HepG2 (cell line): Measurements from ENCODE around the gene CTAG1B. TPM values are rescaled to one million over a fixed set of nuclear protein-coding genes. Genes with fewer than 3 reads are reported as not detected.

Source experiments
- ATAC-seq: fragments of 200-7000 bp; cut with Tn5 transposase; 3 replicates; pipeline ENCODE4 v1.9.1; 2020; ENCODE audit warnings: mild to moderate bottlenecking, moderate library complexity
- BruUV-seq: library from RNA; stranded (reverse); fragments of 400-500 nt; replicated peaks from 2 replicates; lab custom pipeline; 2021; lab: Mats Ljungman, UMichigan
- CTCF ChIA-PET: fragments of 300-600 bp; formaldehyde crosslinking; extraction: SDS; loops from one replicate; lab custom pipeline; 2021; ENCODE audit warnings: low total read pairs, inconsistent platforms, low intra/inter-chr PET ratio; lab: Yijun Ruan, JAX
- POLR2A ChIA-PET: fragments of 350-600 bp; sonication (Branson Sonifier 250); formaldehyde crosslinking; loops from one replicate; lab custom pipeline; 2020; ENCODE audit warnings: antibody characterized with exemption, inconsistent platforms; lab: Yijun Ruan, JAX
- DNase-seq: peaks from one replicate; pipeline ENCODE4 v3.0.0-alpha.2; 2015; ENCODE audit warnings: low spot score
- FAIRE-seq: peaks from 3 replicates; lab custom pipeline; 2011; peaks lifted over from hg19 to GRCh38; lab: Jason Lieb, UNC
- H2AFZ ChIP-seq: one replicate; pipeline ENCODE4 v1.6.1; 2011; ENCODE audit warnings: low read length, inconsistent platforms
- H3K27ac ChIP-seq: fragments of 300-600 bp; 3 replicates; pipeline ENCODE4 v1.8.0; 2011; ENCODE audit warnings: mixed run types, mild to moderate bottlenecking, mixed read lengths, low read length, inconsistent platforms; ENCODE audit not compliant: insufficient read depth; ENCODE audit errors: extremely low read length
- H3K27me3 ChIP-seq, 2 experiments: fragments of 200-600 bp in 1 of 2; 2 replicates in 1 of 2; 3 replicates in 1 of 2; pipeline versions ENCODE4 v1.6.0 to v1.8.0; 2011; ENCODE audit warnings: low read length in 2 of 2, mild to moderate bottlenecking in 2 of 2, moderate library complexity in 2 of 2, inconsistent platforms in 1 of 2; ENCODE audit not compliant: insufficient read depth in 2 of 2, control insufficient read depth in 1 of 2
- H3K36me3 ChIP-seq, 2 experiments: fragments of 200-600 bp in 1 of 2; replicated peaks in 1 of 2; 2 replicates in 1 of 2; 3 replicates in 1 of 2; pipeline versions ENCODE4 v1.5.1 to v1.8.0; 2011; ENCODE audit warnings: low read length in 2 of 2, inconsistent platforms in 1 of 2; ENCODE audit not compliant: insufficient read depth in 2 of 2, control insufficient read depth in 1 of 2
- H3K4me1 ChIP-seq: 2 replicates; pipeline ENCODE4 v1.5.1; 2012; ENCODE audit warnings: low read length, inconsistent platforms; ENCODE audit not compliant: insufficient read depth
- H3K4me2 ChIP-seq: 2 replicates; pipeline ENCODE4 v1.6.0; 2011; ENCODE audit warnings: low read depth, low read length, inconsistent platforms
- H3K4me3 ChIP-seq, 3 experiments: fragments of 200-600 bp in 1 of 3; sonication (generic), shearing (Covaris generic) in 1 of 3; replicated peaks in 1 of 3; 2 replicates each; pipeline ENCODE4 v1.5.1; 2011 to 2016; ENCODE audit warnings: low read length in 3 of 3, inconsistent platforms in 2 of 3, low read depth in 2 of 3, mild to moderate bottlenecking in 2 of 3, control low read depth in 1 of 3, mixed read lengths in 1 of 3; ENCODE audit not compliant: insufficient read depth in 1 of 3
- H3K79me2 ChIP-seq: one replicate; pipeline ENCODE4 v1.6.1; 2011; ENCODE audit warnings: low read length, inconsistent platforms; ENCODE audit not compliant: insufficient read depth
- H3K9ac ChIP-seq: 2 replicates; pipeline ENCODE4 v1.6.0; 2011; ENCODE audit warnings: mild to moderate bottlenecking, low read depth, low read length, inconsistent platforms; ENCODE audit not compliant: insufficient read depth
- H3K9me3 ChIP-seq: 2 replicates; pipeline ENCODE4 v1.5.1; 2012; ENCODE audit warnings: mild to moderate bottlenecking, low read length
- H4K20me1 ChIP-seq: 2 replicates; pipeline ENCODE4 v1.6.0; 2011; ENCODE audit warnings: inconsistent platforms, mild to moderate bottlenecking, low read length, moderate library complexity; ENCODE audit not compliant: insufficient read depth
- NFATC3 ChIP-seq: sonication (generic); formaldehyde crosslinking; IDR thresholded peaks from 2 replicates; pipeline ENCODE4 v1.5.1; 2020; ENCODE audit warnings: mild to moderate bottlenecking, missing genetic modification reagents
- YY1 ChIP-seq: IDR thresholded peaks from 2 replicates; pipeline ENCODE4 v1.6.1; 2011; ENCODE audit warnings: low read length, low read depth, moderate library complexity, mild to moderate bottlenecking; ENCODE audit not compliant: insufficient read depth, insufficient replicate concordance
- ZNF382 ChIP-seq: sonication (generic); formaldehyde crosslinking; IDR thresholded peaks from 2 replicates; pipeline ENCODE4 v1.5.0; 2020; ENCODE audit warnings: missing genetic modification reagents, mild to moderate bottlenecking, borderline replicate concordance
- ZNF484 ChIP-seq: sonication (generic); formaldehyde crosslinking; IDR thresholded peaks from 2 replicates; pipeline ENCODE4 v1.5.1; 2020; ENCODE audit warnings: mild to moderate bottlenecking, low read depth, missing genetic modification reagents, borderline replicate concordance
- ZNF841 ChIP-seq: sonication (generic); formaldehyde crosslinking; IDR thresholded peaks from 2 replicates; pipeline ENCODE4 v1.8.1; 2023; ENCODE audit warnings: missing genetic modification reagents, borderline replicate concordance
- WGBS: methylation state at CpG from one replicate; pipeline ENCODE4 v1.1.6; 2017; ENCODE audit warnings: low lambda C conversion rate; 5-methylcytosine and 5-hydroxymethylcytosine counted together
- in situ Hi-C: cut with HindIII; loops from 2 replicates; pipeline ENCODE4 v1.10.0; 2017; ENCODE audit warnings: low pct_unique_long_range_greater_than_20kb; ENCODE audit not compliant: extremely low pct_ligation_motif_present
- intact Hi-C: fragments of 100-400 bp; cut with micrococcal nuclease; formaldehyde crosslinking; loops from one replicate; pipeline ENCODE4 v1.10.0; 2022; ENCODE audit not compliant: unreplicated experiment
- polyA plus RNA-seq, 8 experiments: library from polyadenylated mRNA; depleted of rRNA in 3 of 8; stranded (reverse) in 7 of 8; unstranded in 1 of 8; fragments of >200 nt; fragmentation: Illumina TruSeq in 4 of 8; extraction: Trizol in 4 of 8; gene quantifications; 2 replicates each; pipeline versions ENCODE4 v1.2.1 to v1.2.3, GENCODE V29; 2011 to 2016; ENCODE audit warnings: low read depth in 4 of 8, missing spikeins in 1 of 8, mixed read lengths in 1 of 8; ENCODE audit not compliant: insufficient read depth in 1 of 8
- total RNA-seq, 5 experiments: library from RNA; depleted of rRNA; stranded (reverse); fragments of >200 nt; fragmentation: Illumina TruSeq; extraction: Trizol; gene quantifications; 2 replicates each; pipeline ENCODE4 v1.2.3, GENCODE V29; 2016; ENCODE audit warnings: low read depth in 1 of 5
- TF ChIP-seq, protein P1 (sequence below): IDR thresholded peaks from 2 replicates; pipeline ENCODE4 v1.6.1; 2016; ENCODE audit warnings: low read depth
- TF ChIP-seq, protein P2 (sequence below): sonication (generic); formaldehyde crosslinking; IDR thresholded peaks from 2 replicates; pipeline ENCODE4 v1.4.0; 2020; ENCODE audit warnings: low read depth, mild to moderate bottlenecking, missing genetic modification reagents
- TF ChIP-seq, protein P3 (sequence below): sonication (generic); formaldehyde crosslinking; IDR thresholded peaks from 2 replicates; pipeline ENCODE4 v1.9.0; 2022; ENCODE audit warnings: missing genetic modification reagents, mild to moderate bottlenecking, borderline replicate concordance
- TF ChIP-seq, protein P4 (sequence below): sonication (generic); formaldehyde crosslinking; IDR thresholded peaks from 2 replicates; pipeline ENCODE4 v1.5.0; 2020; ENCODE audit warnings: mild to moderate bottlenecking, missing genetic modification reagents, borderline replicate concordance

CTAG1B gene
- total and polyA plus RNA-seq, 2 of the 13 experiments (the other 11 are each of a cell fraction or from before 2014, with no cell fraction given), result not detected

DNA sequence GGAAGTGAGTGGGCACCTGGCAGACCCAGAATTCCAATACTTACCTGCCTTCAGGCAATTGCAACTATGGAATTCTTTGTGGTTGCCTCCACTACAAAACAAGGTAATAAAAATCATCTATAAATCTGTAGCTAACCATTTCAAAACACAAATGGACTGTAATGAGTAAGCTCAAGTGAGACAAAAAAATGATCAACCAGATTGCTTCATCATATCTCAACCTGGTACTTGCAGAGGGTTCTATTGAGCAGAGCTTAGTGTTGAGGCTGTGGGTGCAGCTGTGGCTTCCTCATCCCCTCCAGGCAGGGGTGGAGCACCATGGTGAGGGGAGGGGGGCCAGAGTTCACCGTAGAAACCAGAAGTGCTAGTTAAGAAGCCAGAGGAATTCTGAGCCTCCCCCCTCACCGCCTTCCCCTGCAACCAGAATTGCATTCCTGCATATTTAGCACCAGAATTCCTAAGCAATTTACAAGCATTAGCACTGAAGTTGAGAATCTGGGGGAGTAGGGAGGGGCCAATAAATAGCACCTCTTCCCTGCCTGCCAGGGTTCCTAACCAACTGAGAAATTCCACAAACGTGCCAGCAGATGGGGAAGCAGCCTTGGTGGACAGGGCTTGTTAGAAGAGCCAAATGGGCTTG lies 22.7 kb downstream of the CTAG1B start:
- ChIA-PET POLR2A (no interaction called here), CTCF (no interaction called here)
- Histone ChIP-seq H3K9me3 (no peaks in the 10 kb centered on the region), H3K36me3 (no peaks in the 10 kb centered on the region), H3K27ac (no peak overlapping the region), H4K20me1 (no peaks in the 10 kb centered on the region), H3K4me1 (no peaks in the 10 kb centered on the region), H3K4me3 (no peak overlapping the region), H3K4me2 (no peak overlapping the region), H2AFZ (no peak overlapping the region), H3K9ac (no peak overlapping the region), H3K27me3 (0 out of 5 replicates have a peak, but pooled peaks cover 0 to 6% of the 10 kb centered on the region in 2 experiments), H3K79me2 (no peaks in the 10 kb centered on the region)
- FAIRE-seq, result no peak
- in situ Hi-C loops, result loop anchor here (25.0 kb wide), 1 partner anchor 241 kb away; the partner anchor contains the start of gene SMIM9
- 0% methylated on average over 2 of the region's 3 CpGs for WGBS
- no peak for DNase-seq
- ATAC-seq, result no peak
- intact Hi-C loops, result no loop called here
- no TSS peak for BruUV-seq
- TF ChIP-seq ZNF841 (CRISPR knock-in tag) (no peak), ZNF484 (CRISPR knock-in tag) (no peak), YY1 (no peak), NFATC3 (CRISPR knock-in tag) (no peak), ZNF382 (no peak)
- TF ChIP-seq, protein P1, sequence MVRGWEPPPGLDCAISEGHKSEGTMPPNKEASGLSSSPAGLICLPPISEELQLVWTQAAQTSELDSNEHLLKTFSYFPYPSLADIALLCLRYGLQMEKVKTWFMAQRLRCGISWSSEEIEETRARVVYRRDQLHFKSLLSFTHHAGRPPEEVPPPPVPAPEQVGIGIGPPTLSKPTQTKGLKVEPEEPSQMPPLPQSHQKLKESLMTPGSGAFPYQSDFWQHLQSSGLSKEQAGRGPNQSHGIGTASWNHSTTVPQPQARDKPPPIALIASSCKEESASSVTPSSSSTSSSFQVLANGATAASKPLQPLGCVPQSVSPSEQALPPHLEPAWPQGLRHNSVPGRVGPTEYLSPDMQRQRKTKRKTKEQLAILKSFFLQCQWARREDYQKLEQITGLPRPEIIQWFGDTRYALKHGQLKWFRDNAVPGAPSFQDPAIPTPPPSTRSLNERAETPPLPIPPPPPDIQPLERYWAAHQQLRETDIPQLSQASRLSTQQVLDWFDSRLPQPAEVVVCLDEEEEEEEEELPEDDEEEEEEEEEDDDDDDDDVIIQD (CRISPR knock-in tag), result no peak
- TF ChIP-seq, protein P2, sequence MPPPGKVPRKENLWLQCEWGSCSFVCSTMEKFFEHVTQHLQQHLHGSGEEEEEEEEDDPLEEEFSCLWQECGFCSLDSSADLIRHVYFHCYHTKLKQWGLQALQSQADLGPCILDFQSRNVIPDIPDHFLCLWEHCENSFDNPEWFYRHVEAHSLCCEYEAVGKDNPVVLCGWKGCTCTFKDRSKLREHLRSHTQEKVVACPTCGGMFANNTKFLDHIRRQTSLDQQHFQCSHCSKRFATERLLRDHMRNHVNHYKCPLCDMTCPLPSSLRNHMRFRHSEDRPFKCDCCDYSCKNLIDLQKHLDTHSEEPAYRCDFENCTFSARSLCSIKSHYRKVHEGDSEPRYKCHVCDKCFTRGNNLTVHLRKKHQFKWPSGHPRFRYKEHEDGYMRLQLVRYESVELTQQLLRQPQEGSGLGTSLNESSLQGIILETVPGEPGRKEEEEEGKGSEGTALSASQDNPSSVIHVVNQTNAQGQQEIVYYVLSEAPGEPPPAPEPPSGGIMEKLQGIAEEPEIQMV, result no peak
- TF ChIP-seq, protein P3, sequence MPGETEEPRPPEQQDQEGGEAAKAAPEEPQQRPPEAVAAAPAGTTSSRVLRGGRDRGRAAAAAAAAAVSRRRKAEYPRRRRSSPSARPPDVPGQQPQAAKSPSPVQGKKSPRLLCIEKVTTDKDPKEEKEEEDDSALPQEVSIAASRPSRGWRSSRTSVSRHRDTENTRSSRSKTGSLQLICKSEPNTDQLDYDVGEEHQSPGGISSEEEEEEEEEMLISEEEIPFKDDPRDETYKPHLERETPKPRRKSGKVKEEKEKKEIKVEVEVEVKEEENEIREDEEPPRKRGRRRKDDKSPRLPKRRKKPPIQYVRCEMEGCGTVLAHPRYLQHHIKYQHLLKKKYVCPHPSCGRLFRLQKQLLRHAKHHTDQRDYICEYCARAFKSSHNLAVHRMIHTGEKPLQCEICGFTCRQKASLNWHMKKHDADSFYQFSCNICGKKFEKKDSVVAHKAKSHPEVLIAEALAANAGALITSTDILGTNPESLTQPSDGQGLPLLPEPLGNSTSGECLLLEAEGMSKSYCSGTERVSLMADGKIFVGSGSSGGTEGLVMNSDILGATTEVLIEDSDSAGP (CRISPR knock-in tag), result no peak
- TF ChIP-seq, protein P4, sequence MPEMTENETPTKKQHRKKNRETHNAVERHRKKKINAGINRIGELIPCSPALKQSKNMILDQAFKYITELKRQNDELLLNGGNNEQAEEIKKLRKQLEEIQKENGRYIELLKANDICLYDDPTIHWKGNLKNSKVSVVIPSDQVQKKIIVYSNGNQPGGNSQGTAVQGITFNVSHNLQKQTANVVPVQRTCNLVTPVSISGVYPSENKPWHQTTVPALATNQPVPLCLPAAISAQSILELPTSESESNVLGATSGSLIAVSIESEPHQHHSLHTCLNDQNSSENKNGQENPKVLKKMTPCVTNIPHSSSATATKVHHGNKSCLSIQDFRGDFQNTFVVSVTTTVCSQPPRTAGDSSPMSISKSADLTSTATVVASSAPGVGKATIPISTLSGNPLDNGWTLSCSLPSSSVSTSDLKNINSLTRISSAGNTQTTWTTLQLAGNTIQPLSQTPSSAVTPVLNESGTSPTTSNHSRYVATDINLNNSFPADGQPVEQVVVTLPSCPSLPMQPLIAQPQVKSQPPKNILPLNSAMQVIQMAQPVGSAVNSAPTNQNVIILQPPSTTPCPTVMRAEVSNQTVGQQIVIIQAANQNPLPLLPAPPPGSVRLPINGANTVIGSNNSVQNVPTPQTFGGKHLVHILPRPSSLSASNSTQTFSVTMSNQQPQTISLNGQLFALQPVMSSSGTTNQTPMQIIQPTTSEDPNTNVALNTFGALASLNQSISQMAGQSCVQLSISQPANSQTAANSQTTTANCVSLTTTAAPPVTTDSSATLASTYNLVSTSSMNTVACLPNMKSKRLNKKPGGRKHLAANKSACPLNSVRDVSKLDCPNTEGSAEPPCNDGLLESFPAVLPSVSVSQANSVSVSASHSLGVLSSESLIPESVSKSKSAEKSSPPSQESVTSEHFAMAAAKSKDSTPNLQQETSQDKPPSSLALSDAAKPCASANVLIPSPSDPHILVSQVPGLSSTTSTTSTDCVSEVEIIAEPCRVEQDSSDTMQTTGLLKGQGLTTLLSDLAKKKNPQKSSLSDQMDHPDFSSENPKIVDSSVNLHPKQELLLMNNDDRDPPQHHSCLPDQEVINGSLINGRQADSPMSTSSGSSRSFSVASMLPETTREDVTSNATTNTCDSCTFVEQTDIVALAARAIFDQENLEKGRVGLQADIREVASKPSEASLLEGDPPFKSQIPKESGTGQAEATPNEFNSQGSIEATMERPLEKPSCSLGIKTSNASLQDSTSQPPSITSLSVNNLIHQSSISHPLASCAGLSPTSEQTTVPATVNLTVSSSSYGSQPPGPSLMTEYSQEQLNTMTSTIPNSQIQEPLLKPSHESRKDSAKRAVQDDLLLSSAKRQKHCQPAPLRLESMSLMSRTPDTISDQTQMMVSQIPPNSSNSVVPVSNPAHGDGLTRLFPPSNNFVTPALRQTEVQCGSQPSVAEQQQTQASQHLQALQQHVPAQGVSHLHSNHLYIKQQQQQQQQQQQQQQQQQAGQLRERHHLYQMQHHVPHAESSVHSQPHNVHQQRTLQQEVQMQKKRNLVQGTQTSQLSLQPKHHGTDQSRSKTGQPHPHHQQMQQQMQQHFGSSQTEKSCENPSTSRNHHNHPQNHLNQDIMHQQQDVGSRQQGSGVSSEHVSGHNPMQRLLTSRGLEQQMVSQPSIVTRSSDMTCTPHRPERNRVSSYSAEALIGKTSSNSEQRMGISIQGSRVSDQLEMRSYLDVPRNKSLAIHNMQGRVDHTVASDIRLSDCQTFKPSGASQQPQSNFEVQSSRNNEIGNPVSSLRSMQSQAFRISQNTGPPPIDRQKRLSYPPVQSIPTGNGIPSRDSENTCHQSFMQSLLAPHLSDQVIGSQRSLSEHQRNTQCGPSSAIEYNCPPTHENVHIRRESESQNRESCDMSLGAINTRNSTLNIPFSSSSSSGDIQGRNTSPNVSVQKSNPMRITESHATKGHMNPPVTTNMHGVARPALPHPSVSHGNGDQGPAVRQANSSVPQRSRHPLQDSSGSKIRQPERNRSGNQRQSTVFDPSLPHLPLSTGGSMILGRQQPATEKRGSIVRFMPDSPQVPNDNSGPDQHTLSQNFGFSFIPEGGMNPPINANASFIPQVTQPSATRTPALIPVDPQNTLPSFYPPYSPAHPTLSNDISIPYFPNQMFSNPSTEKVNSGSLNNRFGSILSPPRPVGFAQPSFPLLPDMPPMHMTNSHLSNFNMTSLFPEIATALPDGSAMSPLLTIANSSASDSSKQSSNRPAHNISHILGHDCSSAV (CRISPR knock-in tag), result no peak
